Measurements from ENCODE around the gene KRT5.

Gene KRT5

DNA sequence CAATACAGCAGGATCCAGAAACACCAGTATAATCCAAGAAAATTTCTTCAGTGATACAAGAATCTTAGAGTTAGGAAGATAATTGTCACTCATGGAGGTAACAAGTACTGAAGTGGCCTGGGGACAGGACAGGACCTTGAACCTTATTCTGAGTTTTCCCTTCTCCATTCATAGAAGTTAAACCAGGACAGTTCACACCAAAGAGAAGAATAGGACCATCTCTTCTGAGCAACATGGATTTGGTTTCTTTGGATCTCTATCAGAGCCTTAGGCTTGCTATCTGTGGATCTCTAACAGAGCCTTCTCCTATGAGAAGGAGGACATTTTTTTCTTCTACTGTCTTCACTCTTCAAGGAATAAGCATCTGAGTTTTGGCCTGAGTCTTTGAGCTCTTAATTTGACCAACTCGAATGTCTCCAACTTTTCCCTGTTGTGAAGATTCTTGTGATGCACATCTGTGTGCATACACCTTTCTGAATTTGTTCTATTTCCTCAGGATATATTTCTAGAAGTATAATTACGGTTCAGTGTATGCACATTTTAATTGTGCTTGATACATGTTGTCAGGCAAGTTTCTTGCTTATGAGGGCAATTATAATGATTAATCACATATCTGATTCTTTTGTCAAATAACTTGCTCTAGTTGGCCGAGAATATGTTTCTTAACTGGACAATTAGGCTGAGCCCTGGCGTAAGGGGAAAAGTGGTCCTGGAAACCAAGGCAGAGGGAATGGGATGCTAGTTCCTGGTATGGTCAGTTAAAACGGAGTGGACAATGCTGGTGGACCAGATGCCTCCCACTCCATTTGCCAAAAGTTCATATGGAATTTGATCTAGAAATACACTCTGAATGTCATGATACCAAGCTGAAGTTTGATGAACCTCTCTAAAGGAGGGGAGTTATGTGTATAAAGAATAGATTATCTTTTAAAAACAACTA is 33.8 kb downstream of the KRT5 start:
- Histone ChIP-seq H3K27me3 (ENCODE audit: insufficient read depth, low read depth, severe bottlenecking) (peaks cover 52% of the 10 kb centered on the region), H3K9me3 (ENCODE audit: severe bottlenecking) (peaks cover 3% of the 10 kb centered on the region), H3K36me3 (no peaks in the 10 kb centered on the region), H3K4me3 (ENCODE audit: low read depth, low read length) (no peak overlapping the region), H3K27ac (no peak overlapping the region)
- TF ChIP-seq, protein P1, sequence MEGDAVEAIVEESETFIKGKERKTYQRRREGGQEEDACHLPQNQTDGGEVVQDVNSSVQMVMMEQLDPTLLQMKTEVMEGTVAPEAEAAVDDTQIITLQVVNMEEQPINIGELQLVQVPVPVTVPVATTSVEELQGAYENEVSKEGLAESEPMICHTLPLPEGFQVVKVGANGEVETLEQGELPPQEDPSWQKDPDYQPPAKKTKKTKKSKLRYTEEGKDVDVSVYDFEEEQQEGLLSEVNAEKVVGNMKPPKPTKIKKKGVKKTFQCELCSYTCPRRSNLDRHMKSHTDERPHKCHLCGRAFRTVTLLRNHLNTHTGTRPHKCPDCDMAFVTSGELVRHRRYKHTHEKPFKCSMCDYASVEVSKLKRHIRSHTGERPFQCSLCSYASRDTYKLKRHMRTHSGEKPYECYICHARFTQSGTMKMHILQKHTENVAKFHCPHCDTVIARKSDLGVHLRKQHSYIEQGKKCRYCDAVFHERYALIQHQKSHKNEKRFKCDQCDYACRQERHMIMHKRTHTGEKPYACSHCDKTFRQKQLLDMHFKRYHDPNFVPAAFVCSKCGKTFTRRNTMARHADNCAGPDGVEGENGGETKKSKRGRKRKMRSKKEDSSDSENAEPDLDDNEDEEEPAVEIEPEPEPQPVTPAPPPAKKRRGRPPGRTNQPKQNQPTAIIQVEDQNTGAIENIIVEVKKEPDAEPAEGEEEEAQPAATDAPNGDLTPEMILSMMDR (IDR thresholded peaks at IDR 0.05; ENCODE audit: low read depth, low read length) = no peak
- no peak for DNase-seq

DNA sequence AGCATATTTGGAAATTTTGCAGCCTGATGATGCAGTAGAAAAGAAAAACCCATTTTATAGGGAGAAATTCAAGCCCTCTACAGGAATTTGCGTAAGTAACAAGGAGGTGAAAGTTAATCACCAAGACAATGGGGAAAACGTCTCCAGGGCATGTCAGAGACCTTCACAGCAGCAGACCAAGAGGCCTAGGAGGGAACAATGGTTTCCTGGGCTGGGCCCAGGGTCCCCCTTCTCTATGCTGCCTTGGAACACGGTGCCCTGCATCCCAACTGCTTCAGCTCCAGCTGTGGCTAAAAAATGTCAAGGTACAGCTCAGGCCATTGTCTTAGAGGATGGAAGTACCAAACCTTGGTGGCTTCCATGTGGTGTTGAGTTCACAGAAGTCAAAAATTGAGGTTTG is 40.1 kb downstream of the KRT5 start:
- Histone ChIP-seq H3K9me3 (ENCODE audit: severe bottlenecking) (no peaks in the 10 kb centered on the region), H3K4me3 (ENCODE audit: low read depth, low read length) (no peak overlapping the region), H3K36me3 (no peaks in the 10 kb centered on the region), H3K27ac (no peak overlapping the region), H3K27me3 (ENCODE audit: insufficient read depth, low read depth, severe bottlenecking) (peaks cover 45% of the 10 kb centered on the region)
- TF ChIP-seq, protein P1 (IDR thresholded peaks at IDR 0.05; ENCODE audit: low read depth, low read length) = no peak
- DNase-seq = no peak

DNA sequence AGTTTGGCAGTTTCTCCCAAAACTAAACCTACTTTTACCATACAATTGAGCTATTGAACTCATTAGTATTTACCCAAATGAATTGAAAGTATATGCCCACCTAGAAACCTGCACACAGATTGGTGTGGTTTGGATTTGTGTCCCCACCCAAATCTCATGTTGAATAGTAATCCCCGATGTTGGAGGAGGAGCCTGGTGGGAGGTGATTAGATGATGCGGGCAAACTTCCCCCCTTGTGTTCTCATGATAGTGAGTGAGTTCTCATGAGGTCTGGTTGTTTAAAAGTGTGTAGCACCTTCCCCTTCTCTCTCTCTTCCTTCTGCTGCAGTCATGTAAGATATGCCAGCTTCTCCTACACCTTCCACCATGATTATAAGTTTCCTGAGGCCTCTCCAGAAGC is 42.5 kb downstream of the KRT5 start:
- Histone ChIP-seq H3K9me3 (ENCODE audit: severe bottlenecking) (no peaks in the 10 kb centered on the region), H3K36me3 (no peaks in the 10 kb centered on the region), H3K27me3 (ENCODE audit: insufficient read depth, low read depth, severe bottlenecking) (peaks cover 49% of the 10 kb centered on the region), H3K27ac (no peak overlapping the region), H3K4me3 (ENCODE audit: low read depth, low read length) (no peak overlapping the region)
- no peak for DNase-seq
- TF ChIP-seq, protein P1 (IDR thresholded peaks at IDR 0.05; ENCODE audit: low read depth, low read length) = no peak

DNA sequence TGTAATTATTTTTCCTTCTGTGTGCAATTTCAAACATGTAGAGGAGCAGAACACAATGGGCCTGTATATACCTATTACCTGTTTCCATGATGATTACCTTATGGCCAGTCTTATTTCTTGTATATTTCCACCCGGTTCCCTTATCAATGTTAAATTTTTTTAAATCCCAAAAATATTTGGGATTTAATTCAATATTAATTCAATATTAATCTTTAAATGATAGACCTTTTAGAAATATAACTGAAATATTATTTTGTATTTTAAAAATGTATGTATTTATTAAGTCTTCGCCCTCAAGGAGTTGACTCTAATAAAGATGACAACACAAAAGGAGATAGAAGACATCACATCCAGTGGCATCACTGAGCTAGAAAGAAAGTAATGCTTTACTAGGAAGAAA is 46.0 kb downstream of the KRT5 start:
- Histone ChIP-seq H3K27ac (no peak overlapping the region), H3K4me3 (ENCODE audit: low read depth, low read length) (no peak overlapping the region), H3K27me3 (ENCODE audit: insufficient read depth, low read depth, severe bottlenecking) (peaks cover 54% of the 10 kb centered on the region), H3K36me3 (no peaks in the 10 kb centered on the region), H3K9me3 (ENCODE audit: severe bottlenecking) (no peaks in the 10 kb centered on the region)
- TF ChIP-seq, protein P1 (IDR thresholded peaks at IDR 0.05; ENCODE audit: low read depth, low read length) = no peak
- no peak for DNase-seq

DNA sequence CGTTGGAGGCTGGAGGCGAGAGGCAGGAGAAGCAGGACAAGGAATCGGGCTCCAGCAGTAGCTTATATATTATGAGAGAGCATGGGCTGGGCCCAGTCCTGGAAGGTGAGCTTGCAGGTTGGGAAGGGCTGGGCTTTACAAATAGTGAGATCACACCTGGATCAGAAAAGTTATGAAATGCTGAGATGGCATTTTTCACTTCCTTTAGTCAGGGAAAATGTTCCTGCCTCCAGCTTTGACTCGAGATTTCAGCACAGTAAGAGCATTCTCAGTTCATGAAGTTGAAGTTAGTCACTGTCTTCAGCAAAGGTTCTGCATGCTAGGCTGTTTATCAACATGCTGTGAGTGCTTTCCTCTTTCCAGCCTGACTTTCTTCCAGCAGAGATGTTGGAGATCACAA is 46.4 kb downstream of the KRT5 start, which contains the start of gene KRT6C:
Gene KRT6C (minus strand): TSS at position 38 of the 400 bp plus-strand sequence. CDS start 68 bp downstream, outside the sequence.
- DNase-seq = no peak
- H3K36me3 ChIP-seq = no peaks in the 10 kb centered on the region
- no peak within 1 kb of the TSS for H3K4me3 ChIP-seq (ENCODE audit: low read depth, low read length)
- peaks cover 55% of the 10 kb centered on the region for H3K27me3 ChIP-seq (ENCODE audit: insufficient read depth, low read depth, severe bottlenecking)
- H3K9me3 ChIP-seq (ENCODE audit: severe bottlenecking) = no peaks in the 10 kb centered on the region
- TF ChIP-seq, protein P1 (IDR thresholded peaks at IDR 0.05; ENCODE audit: low read depth, low read length) = no peak
- H3K27ac ChIP-seq = no peak within 1 kb of the TSS

Data from WERI-Rb-1 (cell line).